OCI-LY7 (cell line): ENCODE measurements around the gene RFWD3. TPM values are rescaled to one million over a fixed set of nuclear protein-coding genes. Genes with fewer than 3 reads are reported as not detected.
A peak's percentile ranks its signal among the peaks of the same experiment; 100 is the strongest.

ENCODE experiments used
- BruUV-seq: library from RNA; stranded (reverse); fragments of 400-500 nt; replicated peaks from 2 replicates; lab custom pipeline; 2021; lab: Mats Ljungman, UMichigan
- CTCF ChIA-PET: fragments of 300-600 bp; sonication (Branson Sonifier 250); formaldehyde crosslinking; loops from one replicate; lab custom pipeline; 2022; ENCODE audit warnings: antibody characterized with exemption; ENCODE audit not compliant: unreplicated experiment; lab: Charles Lee
- POLR2A ChIA-PET: fragments of 300-600 bp; sonication (Branson Sonifier 250); formaldehyde crosslinking; loops from one replicate; lab custom pipeline; 2022; ENCODE audit warnings: antibody characterized with exemption; lab: Charles Lee
- DNase-seq: peaks from one replicate; pipeline ENCODE4 v3.0.0-alpha.2; 2015; ENCODE audit warnings: low spot score
- H2AFZ ChIP-seq: fragments of 200-600 bp; sonication (generic), shearing (Covaris generic); 2 replicates; pipeline ENCODE4 v1.6.1; 2014; ENCODE audit warnings: mild to moderate bottlenecking, antibody characterized with exemption, low read length, moderate library complexity
- H3K27ac ChIP-seq: fragments of 200-600 bp; sonication (generic); 2 replicates; pipeline ENCODE4 v1.5.1; 2014; ENCODE audit warnings: mixed run types, low read depth, mild to moderate bottlenecking, moderate library complexity, low read length, inconsistent platforms; ENCODE audit not compliant: poor library complexity, severe bottlenecking
- H3K36me3 ChIP-seq: fragments of 200-600 bp; sonication (generic); 2 replicates; pipeline ENCODE4 v1.6.1; 2014; ENCODE audit warnings: mild to moderate bottlenecking, antibody characterized with exemption, low read length, moderate library complexity, mixed read lengths; ENCODE audit not compliant: insufficient read depth
- H3K4me1 ChIP-seq: fragments of 200-600 bp; sonication (generic); 2 replicates; pipeline ENCODE4 v1.5.1; 2014; ENCODE audit warnings: mild to moderate bottlenecking, low read length; ENCODE audit not compliant: insufficient read depth, poor library complexity, severe bottlenecking
- H3K4me2 ChIP-seq: fragments of 200-600 bp; sonication (generic); 2 replicates; pipeline ENCODE4 v1.6.1; 2014; ENCODE audit warnings: mild to moderate bottlenecking, low read length
- H3K4me3 ChIP-seq: fragments of 200-600 bp; sonication (generic); 2 replicates; pipeline ENCODE4 v1.5.1; 2014; ENCODE audit warnings: mild to moderate bottlenecking, low read depth, low read length; ENCODE audit not compliant: poor library complexity, severe bottlenecking
- H3K79me2 ChIP-seq: fragments of 200-600 bp; sonication (generic); 2 replicates; pipeline ENCODE4 v1.6.1; 2016; ENCODE audit warnings: low read depth, mild to moderate bottlenecking, low read length, moderate library complexity, mixed read lengths; ENCODE audit not compliant: insufficient read depth
- H3K9me2 ChIP-seq: fragments of 200-600 bp; sonication (generic); 2 replicates; pipeline ENCODE4 v1.6.1; 2016; ENCODE audit warnings: mild to moderate bottlenecking, low read length, mixed read lengths; ENCODE audit not compliant: insufficient read depth
- H3K9me3 ChIP-seq: fragments of 200-600 bp; sonication (generic); 2 replicates; pipeline ENCODE4 v1.6.1; 2014; ENCODE audit warnings: mild to moderate bottlenecking, mixed run types, low read length, mixed read lengths
- H4K20me1 ChIP-seq: fragments of 200-600 bp; sonication (generic); 2 replicates; pipeline ENCODE4 v1.6.1; 2014; ENCODE audit warnings: mild to moderate bottlenecking, antibody characterized with exemption, low read length, moderate library complexity, mixed read lengths; ENCODE audit not compliant: insufficient read depth
- CTCF ChIP-seq: fragments of 200-600 bp; sonication (generic); conservative IDR thresholded peaks from 2 replicates; pipeline ENCODE4 v1.5.1; 2014; ENCODE audit warnings: mild to moderate bottlenecking, antibody characterized with exemption, low read length, moderate library complexity, mixed read lengths
- EZH2phosphoT487 ChIP-seq: fragments of 200-600 bp; sonication (generic); IDR thresholded peaks from 2 replicates; pipeline ENCODE4 v1.6.1; 2018; ENCODE audit warnings: low read depth, borderline replicate concordance, mild to moderate bottlenecking, mixed run types, antibody characterized with exemption, low read length, moderate library complexity, mixed read lengths
- intact Hi-C: fragments of 100-400 bp; cut with micrococcal nuclease; formaldehyde crosslinking; loops from one replicate; pipeline ENCODE4 v1.10.0; 2022; ENCODE audit not compliant: unreplicated experiment
- total RNA-seq, 2 experiments: library from RNA; depleted of rRNA in 1 of 2; stranded (reverse); fragments of >200 nt in 1 of 2; shearing (Covaris generic) in 1 of 2; gene quantifications; 2 replicates each; pipeline ENCODE4 v1.2.3, GENCODE V29; 2014 to 2022

Gene RFWD3
- total RNA-seq, 2 experiments from 2014 or later: 79.7 to 134 TPM

DNA sequence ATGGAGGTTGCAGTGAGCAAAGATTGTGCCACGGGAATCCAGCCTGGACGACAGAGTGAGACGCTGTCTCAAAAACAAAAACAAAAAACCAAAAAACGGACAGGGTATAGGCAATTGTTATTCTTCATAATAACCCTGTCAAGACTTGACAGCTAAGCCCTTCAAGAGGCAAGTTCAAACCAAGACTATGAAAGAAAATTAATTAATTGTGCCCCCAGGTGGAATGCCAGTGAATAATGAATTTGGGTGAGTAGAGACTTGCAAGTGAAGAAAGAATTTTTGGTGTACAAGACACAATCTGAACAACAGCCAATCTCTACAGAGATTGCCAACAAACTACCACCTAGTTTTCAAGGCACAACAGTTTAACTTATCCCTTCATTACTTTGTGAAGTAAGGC lies 6.3 kb downstream of the RFWD3 start:
- TF ChIP-seq EZH2phosphoT487 (no peak), CTCF (no peak)
- H3K27ac ChIP-seq: no peak overlapping the region
- no peak overlapping the region for H3K4me3 ChIP-seq
- peaks cover 59% of the 10 kb centered on the region for H3K4me1 ChIP-seq
- H3K9me2 ChIP-seq: no peaks in the 10 kb centered on the region
- no peaks in the 10 kb centered on the region for H3K9me3 ChIP-seq
- peaks cover 100% of the 10 kb centered on the region for H3K36me3 ChIP-seq
- H3K4me2 ChIP-seq: peak overlapping the region; percentile 11; the same call in 1 of the 2 replicates
- no peak overlapping the region for H2AFZ ChIP-seq
- peaks cover 100% of the 10 kb centered on the region for H3K79me2 ChIP-seq
- ChIA-PET POLR2A (no interaction called here), CTCF (no interaction called here)
- intact Hi-C loops: no loop called here
- DNase-seq: no peak
- BruUV-seq: no TSS peak
- peaks cover 70% of the 10 kb centered on the region for H4K20me1 ChIP-seq

DNA sequence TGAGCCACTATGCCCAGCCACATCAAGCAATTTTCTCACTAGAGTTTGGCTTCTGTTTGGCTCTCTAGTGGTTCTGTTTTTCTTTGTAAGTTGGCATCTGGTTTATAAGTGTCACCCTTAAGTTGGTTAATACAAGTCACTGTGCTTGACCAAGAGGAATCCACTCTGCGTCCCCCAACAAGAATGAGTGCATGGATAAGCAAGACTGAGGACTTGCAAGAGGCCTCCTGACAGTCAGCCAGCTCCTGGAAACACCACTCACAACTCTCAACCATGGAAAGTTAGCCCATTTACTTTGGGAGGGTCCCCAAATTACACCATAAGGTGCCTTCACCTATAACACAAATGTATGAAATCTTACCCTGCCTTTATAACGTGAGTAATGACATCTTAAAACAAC lies 7.6 kb downstream of the RFWD3 start:
- Histone ChIP-seq H2AFZ (no peak overlapping the region), H4K20me1 (peaks cover 71% of the 10 kb centered on the region), H3K36me3 (peaks cover 99% of the 10 kb centered on the region), H3K27ac (no peak overlapping the region), H3K4me3 (no peak overlapping the region), H3K9me3 (no peaks in the 10 kb centered on the region), H3K79me2 (peaks cover 100% of the 10 kb centered on the region), H3K9me2 (no peaks in the 10 kb centered on the region), H3K4me2 (peak overlapping the region; percentile 11; the same call in 1 of the 2 replicates), H3K4me1 (peaks cover 46% of the 10 kb centered on the region)
- TF ChIP-seq CTCF (no peak), EZH2phosphoT487 (no peak)
- ChIA-PET CTCF (no interaction called here), POLR2A (no interaction called here)
- intact Hi-C loops: no loop called here
- DNase-seq: no peak
- no TSS peak for BruUV-seq

- POLR2A ChIA-PET: interaction anchor here (0.6 to 1.9 kb wide), 4 partner anchors 12 to 360 kb away, joined by 3 to 10 read pairs (median 5); no protein-coding TSS in a partner anchor
- CTCF ChIA-PET: no interaction called here
Measured at GRCh38 chr16:74657870-74658642, 8.6 kb downstream of the RFWD3 start.

More at GRCh38 chr16:74657870-74658642, 8.6 kb downstream of the RFWD3 start:
- BruUV-seq: no TSS peak
- TF ChIP-seq CTCF: no peak
- no peak for TF ChIP-seq EZH2phosphoT487
- Histone ChIP-seq H3K9me3 (no peaks in the 10 kb centered on the region), H3K27ac (no peak overlapping the region), H3K79me2 (peaks cover 100% of the 10 kb centered on the region), H2AFZ (no peak overlapping the region), H3K36me3 (peaks cover 99% of the 10 kb centered on the region), H3K4me1 (peaks cover 37% of the 10 kb centered on the region), H3K4me3 (no peak overlapping the region), H3K4me2 (peak overlapping the region; percentile 18), H3K9me2 (no peaks in the 10 kb centered on the region), H4K20me1 (peaks cover 66% of the 10 kb centered on the region)
- intact Hi-C loops: no loop called here
- DNase-seq: no peak
